ENCODE measurements around the gene MUC5AC.
"Not testable (repeated sequence)": the region's sequence is repeated elsewhere in the genome, so short reads cannot be mapped to it uniquely, and the experiment has no call there.

MUC5AC gene, protein sequence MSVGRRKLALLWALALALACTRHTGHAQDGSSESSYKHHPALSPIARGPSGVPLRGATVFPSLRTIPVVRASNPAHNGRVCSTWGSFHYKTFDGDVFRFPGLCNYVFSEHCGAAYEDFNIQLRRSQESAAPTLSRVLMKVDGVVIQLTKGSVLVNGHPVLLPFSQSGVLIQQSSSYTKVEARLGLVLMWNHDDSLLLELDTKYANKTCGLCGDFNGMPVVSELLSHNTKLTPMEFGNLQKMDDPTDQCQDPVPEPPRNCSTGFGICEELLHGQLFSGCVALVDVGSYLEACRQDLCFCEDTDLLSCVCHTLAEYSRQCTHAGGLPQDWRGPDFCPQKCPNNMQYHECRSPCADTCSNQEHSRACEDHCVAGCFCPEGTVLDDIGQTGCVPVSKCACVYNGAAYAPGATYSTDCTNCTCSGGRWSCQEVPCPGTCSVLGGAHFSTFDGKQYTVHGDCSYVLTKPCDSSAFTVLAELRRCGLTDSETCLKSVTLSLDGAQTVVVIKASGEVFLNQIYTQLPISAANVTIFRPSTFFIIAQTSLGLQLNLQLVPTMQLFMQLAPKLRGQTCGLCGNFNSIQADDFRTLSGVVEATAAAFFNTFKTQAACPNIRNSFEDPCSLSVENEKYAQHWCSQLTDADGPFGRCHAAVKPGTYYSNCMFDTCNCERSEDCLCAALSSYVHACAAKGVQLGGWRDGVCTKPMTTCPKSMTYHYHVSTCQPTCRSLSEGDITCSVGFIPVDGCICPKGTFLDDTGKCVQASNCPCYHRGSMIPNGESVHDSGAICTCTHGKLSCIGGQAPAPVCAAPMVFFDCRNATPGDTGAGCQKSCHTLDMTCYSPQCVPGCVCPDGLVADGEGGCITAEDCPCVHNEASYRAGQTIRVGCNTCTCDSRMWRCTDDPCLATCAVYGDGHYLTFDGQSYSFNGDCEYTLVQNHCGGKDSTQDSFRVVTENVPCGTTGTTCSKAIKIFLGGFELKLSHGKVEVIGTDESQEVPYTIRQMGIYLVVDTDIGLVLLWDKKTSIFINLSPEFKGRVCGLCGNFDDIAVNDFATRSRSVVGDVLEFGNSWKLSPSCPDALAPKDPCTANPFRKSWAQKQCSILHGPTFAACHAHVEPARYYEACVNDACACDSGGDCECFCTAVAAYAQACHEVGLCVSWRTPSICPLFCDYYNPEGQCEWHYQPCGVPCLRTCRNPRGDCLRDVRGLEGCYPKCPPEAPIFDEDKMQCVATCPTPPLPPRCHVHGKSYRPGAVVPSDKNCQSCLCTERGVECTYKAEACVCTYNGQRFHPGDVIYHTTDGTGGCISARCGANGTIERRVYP (N-terminal part only)

GRCh38 chr11:1157645-1158591 lies at the start of gene MUC5AC:
Gene MUC5AC (plus strand): TSS chr11:1157953. CDS start chr11:1158000, 47 bp downstream.
- DNase-seq (ENCODE audit: low read depth in 3 of 3): no peak

- no peak for DNase-seq (ENCODE audit: low read depth in 3 of 3)
Observed at GRCh38 chr11:1108246-1108900, 49.4 kb upstream of the MUC5AC start.

DNA sequence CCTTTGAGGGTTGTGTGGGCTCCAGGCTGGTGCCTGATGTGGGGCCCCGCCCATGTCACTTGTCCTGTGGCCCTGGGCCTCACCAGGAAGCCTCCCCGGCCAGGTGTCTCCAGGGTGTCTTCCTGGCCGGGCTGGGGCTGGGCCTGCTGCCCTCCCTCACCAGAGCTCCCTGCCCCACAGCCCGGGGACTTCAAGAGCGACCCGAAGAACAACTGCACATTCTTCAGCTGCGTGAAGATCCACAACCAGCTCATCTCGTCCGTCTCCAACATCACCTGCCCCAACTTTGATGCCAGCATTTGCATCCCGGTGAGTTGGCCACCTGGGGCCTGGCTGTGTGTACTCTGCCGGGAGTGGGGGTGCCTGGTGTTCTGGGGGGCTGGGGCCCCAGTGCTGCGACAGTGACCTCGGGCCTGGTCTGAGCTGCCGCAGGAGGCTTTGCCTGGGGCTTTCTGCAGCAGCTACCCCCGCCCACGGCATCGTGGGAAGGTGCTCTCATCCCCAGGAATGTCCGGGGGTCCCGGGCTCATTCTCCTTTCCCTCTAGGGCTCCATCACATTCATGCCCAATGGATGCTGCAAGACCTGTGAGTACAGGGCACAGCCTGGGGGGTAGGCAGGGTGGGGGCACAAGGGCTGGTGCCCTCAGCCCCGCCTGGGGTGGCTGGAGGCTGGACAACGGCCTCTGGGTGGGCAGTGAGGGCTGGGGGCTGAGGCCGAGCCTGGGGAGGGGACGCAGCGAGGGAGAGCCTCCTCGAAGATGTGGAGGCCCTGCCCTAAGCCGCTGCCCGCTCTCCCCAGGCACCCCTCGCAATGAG lies 48.4 kb upstream of the MUC5AC start:
- DNase-seq (ENCODE audit: low read depth in 3 of 3): no peak

DNA sequence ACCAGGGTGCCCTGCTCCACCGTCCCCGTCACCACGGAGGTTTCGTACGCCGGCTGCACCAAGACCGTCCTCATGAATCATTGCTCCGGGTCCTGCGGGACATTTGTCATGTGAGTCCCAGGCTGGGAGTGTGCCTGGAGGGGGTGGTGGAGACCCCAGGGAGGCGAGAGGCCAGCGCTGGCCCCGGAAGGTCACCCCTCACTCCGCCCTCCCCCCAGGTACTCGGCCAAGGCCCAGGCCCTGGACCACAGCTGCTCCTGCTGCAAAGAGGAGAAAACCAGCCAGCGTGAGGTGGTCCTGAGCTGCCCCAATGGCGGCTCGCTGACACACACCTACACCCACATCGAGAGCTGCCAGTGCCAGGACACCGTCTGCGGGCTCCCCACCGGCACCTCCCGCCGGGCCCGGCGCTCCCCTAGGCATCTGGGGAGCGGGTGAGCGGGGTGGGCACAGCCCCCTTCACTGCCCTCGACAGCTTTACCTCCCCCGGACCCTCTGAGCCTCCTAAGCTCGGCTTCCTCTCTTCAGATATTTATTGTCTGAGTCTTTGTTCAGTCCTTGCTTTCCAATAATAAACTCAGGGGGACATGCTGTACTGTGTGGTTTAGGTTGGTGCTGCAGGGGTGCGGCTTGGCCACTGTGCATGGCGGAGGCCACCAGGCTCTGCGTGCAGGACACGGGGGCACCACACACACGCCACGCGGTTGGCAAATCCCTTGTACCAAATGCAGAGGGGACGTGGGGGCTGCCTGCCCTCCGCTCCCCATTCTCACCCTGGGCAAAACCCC lies 47.6 kb upstream of the MUC5AC start:
- DNase-seq (ENCODE audit: low read depth in 3 of 3): no peak

- no peak for DNase-seq (ENCODE audit: low read depth in 3 of 3)
Observed at GRCh38 chr11:1111545-1112212, 46.1 kb upstream of the MUC5AC start.

- no peak for DNase-seq (ENCODE audit: low read depth in 3 of 3)
Observed at GRCh38 chr11:1112351-1113191, 45.2 kb upstream of the MUC5AC start.

DNA sequence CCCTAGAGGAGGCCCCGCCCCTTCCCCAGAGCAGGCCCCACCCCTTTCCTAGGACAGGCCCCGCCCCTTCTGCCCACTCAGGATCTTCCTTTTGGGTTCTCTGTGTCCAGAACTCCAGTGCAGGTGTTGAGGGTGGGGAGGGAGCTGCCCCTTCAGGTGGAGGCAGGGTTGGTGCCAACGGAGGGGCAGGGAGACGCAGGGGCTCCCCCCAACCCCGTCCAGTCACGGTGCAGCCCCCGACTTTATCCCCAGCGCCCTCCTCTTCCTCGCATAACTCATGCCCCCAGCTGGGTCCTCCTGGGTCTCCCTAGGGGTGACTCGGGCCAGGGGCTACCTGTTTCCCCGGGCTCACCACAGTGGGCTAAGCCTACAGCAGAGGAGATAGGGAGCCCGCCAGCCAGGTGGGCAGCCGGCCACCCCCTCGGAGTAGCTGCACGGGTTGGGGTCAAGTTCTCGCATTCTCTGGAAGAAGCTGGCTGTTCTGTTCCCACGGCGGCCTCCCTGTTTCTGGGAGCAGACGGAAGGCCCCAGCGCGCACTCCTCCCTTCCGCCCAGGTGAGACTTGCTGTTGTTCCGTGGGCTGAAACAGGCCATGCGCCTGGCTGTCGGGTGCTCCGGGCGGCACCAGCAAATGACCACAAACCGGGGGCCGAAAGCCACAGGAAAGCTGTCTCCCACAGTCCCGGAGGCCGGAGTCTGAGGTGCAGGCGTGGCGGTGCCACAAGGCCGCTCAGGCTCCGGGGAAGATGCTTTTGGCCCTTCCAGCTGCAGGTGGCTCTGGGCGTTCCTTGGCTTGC lies 44.1 kb upstream of the MUC5AC start:
- no peak for DNase-seq (ENCODE audit: low read depth in 3 of 3)

DNA sequence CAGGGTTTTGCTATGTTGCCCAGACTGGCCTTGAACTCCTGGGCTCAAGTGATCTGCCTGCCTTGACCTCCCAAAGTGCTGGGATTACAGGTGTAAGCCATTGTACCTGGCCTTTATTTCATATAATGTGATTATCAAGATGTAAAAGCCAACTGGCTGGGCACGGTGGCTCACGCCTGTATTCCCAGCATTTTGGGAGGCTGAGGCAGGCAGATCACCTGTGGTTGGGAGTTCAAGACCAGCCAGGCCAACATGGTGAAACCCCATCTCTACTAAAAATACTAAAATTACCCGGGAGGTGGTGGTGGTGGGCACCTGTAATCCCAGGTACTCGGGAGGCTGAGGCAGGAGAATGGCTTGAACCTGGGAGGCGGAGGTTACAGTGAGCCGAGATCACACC lies 42.5 kb upstream of the MUC5AC start:
- DNase-seq (ENCODE audit: low read depth in 3 of 3): not testable (repeated sequence)

DNA sequence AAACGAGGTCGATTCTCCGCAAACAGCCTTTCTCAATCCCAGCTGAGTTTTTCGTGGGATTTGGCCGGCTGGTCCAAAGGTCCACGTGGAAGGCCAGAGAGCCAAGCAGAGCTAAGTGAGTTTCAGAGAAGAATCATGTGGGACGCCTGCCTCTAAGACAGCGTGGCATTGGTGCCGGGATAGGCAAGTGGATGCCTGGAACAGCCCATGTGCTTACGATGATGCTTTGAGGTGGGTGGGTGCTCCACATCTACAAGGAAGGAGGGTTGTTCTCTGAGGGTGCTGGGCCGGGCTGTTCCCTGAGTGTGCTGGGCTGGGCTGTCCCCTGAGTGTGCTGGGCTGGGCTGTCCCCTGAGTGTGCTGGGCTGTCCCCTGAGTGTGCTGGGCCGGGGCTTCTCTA lies 41.6 kb upstream of the MUC5AC start:
- DNase-seq (ENCODE audit: low read depth in 3 of 3): no peak

DNA sequence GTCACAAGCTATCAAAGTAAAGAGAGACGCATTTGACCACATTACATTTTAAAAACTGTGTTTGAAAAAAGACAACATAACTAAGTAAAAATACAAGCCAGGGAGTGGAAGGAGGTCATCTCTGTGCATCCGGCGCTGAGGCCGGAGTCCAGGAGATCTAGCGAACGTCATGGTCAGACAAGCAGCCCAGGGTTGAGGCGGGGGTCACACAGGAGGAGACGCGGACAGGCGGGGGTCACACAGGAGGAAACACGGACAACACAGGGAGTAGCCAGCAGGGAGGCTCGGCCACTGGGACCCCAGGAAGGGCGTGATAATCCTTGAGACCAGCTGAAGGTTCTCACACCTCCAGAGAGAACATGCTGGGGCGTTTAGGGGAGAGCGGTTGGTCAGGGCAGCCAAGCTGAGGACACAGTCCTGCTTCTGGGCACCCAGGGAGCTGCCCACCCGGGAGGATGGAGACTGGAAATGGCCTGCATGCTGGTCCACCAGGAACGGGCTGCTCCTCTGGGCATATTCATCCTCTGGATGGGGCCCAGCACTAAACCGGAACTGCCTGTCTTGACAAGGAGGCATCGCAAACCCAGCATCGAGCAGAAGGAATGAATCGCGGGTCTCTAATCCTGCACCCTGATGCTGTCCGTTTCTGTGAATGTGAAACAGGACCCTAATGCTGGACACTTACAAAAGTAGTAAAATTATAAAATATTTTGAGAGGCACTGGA lies 40.9 kb upstream of the MUC5AC start:
- no peak for DNase-seq (ENCODE audit: low read depth in 3 of 3)

- DNase-seq (ENCODE audit: low read depth in 3 of 3): no peak
Observed at GRCh38 chr11:1117992-1118391, 39.8 kb upstream of the MUC5AC start.

DNA sequence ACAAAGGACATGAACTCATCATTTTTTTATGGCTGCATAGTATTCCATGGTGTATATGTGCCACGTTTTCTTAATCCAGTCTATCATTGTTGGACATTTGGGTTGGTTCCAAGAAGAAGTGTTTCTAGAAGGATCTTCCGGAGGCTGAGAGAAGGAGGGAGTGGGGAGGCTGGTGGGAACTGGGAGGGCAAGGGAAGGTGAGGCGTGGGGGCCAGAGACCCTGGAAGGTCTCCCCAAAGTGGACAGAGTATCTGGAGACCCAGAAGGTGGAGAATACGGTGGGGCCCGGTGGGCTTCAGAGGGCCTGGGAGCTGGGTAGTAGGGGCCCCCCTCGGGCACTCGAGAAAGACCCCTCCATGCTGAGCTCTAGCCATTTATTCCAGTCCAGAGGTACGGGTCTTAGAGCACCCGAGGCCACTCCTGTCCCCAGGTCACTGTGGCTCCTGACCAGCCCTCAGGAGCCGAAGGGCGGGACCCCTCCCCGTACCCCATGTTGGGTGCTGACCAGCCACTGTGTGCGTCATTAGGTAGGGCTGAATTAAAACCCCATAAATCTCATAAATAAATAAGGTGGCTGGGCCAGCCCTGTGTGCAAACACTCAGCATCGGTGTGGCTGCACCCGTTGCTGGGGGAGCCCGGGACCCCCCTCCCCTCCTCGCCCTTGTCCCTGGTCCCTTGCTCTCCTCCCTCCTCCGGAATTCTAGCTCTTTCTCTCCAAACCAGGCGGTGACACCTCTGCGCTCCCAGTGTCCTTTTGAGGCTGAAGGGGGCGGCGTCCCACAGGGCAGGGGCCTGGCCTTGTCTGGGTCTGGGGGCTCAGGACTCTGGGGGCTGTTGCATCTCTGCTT lies 38.8 kb upstream of the MUC5AC start:
- DNase-seq (ENCODE audit: low read depth in 3 of 3): no peak

DNA sequence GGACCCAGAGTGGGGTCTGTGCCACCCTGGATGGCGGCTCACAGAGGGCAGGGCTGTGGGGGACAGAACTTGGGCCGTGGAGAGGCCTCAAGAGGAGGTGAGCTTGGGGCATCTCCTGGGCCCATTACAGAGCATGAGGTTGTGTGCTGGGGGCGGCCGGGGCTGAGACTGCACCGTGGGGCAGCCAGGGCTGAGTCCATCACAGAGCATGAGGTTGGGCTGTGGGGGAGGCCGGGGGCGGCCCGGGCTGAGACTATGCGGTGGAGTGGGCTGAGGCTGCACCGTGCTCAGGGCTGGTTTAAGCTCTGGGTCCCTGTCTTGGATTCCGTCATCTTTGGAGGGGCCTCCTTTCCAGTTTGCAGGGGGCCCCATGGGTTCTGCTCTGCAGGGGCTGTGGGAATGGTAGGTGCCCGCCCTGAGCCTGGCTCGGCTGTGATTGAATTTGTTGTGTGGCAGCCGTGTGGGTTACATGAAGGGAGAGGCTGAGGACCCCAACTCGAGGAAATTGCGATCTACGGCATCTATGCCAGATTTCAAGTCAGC lies 38.1 kb upstream of the MUC5AC start:
- no peak for DNase-seq (ENCODE audit: low read depth in 3 of 3)

Data from stimulated activated CD4-positive, alpha-beta T cell treated with anti-CD3 and anti-CD28 coated beads, TNF-alpha, amount 100 ng/mL, for 24 hours (primary cell).